Mesothelial cell of epicardium (in vitro differentiated cells): Measurements from ENCODE around the gene WIPF2. TPM values are rescaled to one million over a fixed set of nuclear protein-coding genes. Genes with fewer than 3 reads are reported as not detected.

ENCODE experiments used
- DNase-seq, 2 experiments: peaks; one replicate each; pipeline ENCODE4 v3.0.0; 2021; ENCODE audit warnings: low spot score in 2 of 2; ENCODE audit not compliant: unreplicated experiment in 2 of 2
- H3K27ac Mint-ChIP-seq: 2 replicates; pipeline ENCODE4 v1.8.0; 2021; ENCODE audit warnings: mixed read lengths
- H3K27me3 Mint-ChIP-seq: 2 replicates; pipeline ENCODE4 v1.8.0; 2021; ENCODE audit warnings: low read depth, mixed read lengths
- H3K36me3 Mint-ChIP-seq: 2 replicates; pipeline ENCODE4 v1.8.0; 2021; ENCODE audit warnings: mixed read lengths
- H3K4me1 Mint-ChIP-seq: 2 replicates; pipeline ENCODE4 v1.8.0; 2021; ENCODE audit warnings: mixed read lengths
- H3K4me3 Mint-ChIP-seq: 2 replicates; pipeline ENCODE4 v1.8.0; 2021; ENCODE audit warnings: mild to moderate bottlenecking, moderate library complexity, mixed read lengths
- H3K9me3 Mint-ChIP-seq: 2 replicates; pipeline ENCODE4 v1.8.0; 2021; ENCODE audit warnings: mixed read lengths
- microRNA-seq: library from miRNA; unstranded; fragments of <30 nt; microRNA quantifications from one replicate; pipeline ENCODE4 v1.2.0, GENCODE V29; 2021; ENCODE audit warnings: inconsistent platforms, mixed read lengths
- total RNA-seq: library from RNA; stranded (reverse); gene quantifications from 3 replicates; pipeline ENCODE4 v1.2.1, GENCODE V29; 2021
- TF ChIP-seq, protein P1 (sequence below): fragments of 200-600 bp; sonication (generic); IDR thresholded peaks from one replicate; pipeline ENCODE4 v1.5.0; 2021; ENCODE audit warnings: antibody characterized with exemption; ENCODE audit not compliant: unreplicated experiment

The WIPF2 gene
- total RNA-seq, 1 donor from 2014 or later = 27.0 TPM

DNA sequence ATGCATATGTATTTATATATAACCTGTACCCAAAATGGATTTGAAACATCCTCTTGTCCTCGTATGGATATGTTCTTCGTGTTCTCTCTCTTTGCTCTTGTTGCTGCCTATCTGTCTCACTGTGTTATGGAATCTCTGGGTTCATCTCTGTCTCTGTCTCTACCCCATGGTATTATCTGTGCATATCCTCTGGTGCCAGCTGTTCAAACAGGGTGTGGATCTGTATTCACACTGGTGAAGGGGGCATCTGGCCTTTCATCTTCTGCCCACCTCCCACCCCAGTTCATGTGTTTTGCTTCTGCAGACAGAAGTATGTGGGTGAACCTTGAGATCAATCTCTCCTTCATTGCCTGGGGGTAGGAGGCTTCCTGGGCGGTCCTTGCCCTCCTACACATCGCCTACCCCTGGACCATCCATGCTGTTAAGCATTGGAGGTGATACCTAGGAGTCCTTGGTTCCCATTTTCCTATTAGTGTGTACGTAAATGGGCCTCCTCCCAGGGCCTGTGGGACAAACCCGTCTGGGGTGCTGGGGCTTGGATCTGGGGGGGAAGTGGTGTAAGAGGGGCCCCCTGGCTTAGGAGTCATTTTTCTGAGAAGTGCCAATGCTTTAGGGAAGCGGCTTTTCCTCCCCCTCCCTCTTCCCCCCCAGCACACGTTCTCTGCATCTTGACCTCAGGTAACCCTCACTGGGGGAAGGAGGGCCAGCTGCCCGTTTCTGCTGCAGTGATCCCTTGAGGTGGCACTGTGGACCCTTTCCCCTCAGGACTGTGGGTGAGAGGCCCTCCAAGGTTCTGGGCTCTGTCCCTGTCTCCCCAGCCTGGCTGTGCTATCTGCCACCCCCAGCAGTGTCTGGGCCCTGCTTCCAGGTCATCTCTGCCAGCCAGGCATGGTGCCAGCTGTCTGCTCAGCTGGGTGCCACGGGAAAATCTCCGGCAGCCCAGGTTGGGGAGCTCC is 111.0 kb downstream of the WIPF2 start:
- H3K36me3 Mint-ChIP-seq = peaks cover 17% of the 10 kb centered on the region
- peaks cover 34% of the 10 kb centered on the region for H3K4me1 Mint-ChIP-seq
- DNase-seq = no peak
- H3K4me3 Mint-ChIP-seq = no peak overlapping the region
- H3K9me3 Mint-ChIP-seq = no peaks in the 10 kb centered on the region
- no peak overlapping the region for H3K27ac Mint-ChIP-seq
- H3K27me3 Mint-ChIP-seq = no peaks in the 10 kb centered on the region
- TF ChIP-seq, protein P1, sequence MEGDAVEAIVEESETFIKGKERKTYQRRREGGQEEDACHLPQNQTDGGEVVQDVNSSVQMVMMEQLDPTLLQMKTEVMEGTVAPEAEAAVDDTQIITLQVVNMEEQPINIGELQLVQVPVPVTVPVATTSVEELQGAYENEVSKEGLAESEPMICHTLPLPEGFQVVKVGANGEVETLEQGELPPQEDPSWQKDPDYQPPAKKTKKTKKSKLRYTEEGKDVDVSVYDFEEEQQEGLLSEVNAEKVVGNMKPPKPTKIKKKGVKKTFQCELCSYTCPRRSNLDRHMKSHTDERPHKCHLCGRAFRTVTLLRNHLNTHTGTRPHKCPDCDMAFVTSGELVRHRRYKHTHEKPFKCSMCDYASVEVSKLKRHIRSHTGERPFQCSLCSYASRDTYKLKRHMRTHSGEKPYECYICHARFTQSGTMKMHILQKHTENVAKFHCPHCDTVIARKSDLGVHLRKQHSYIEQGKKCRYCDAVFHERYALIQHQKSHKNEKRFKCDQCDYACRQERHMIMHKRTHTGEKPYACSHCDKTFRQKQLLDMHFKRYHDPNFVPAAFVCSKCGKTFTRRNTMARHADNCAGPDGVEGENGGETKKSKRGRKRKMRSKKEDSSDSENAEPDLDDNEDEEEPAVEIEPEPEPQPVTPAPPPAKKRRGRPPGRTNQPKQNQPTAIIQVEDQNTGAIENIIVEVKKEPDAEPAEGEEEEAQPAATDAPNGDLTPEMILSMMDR = no peak

DNA sequence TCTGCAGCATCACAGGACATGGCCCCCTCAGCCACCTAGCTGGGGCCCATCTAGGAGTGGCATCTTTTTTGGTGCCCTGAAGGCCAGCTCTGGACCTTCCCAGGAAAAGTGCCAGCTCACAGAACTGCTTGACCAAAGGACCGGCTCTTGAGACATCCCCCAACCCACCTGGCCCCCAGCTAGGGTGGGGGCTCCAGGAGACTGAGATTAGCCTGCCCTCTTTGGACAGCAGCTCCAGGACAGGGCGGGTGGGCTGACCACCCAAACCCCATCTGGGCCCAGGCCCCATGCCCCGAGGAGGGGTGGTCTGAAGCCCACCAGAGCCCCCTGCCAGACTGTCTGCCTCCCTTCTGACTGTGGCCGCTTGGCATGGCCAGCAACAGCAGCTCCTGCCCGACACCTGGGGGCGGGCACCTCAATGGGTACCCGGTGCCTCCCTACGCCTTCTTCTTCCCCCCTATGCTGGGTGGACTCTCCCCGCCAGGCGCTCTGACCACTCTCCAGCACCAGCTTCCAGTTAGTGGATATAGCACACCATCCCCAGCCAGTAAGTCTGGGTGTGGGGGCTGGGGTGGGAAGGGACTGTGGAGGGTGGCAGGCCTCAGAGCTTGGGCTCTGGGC is 111.9 kb downstream of the WIPF2 start:
- TF ChIP-seq, protein P1 = no peak
- H3K27ac Mint-ChIP-seq = no peak overlapping the region
- no peaks in the 10 kb centered on the region for H3K27me3 Mint-ChIP-seq
- no peak overlapping the region for H3K4me3 Mint-ChIP-seq
- DNase-seq = no peak
- H3K9me3 Mint-ChIP-seq = no peaks in the 10 kb centered on the region
- peaks cover 34% of the 10 kb centered on the region for H3K4me1 Mint-ChIP-seq
- H3K36me3 Mint-ChIP-seq = peaks cover 17% of the 10 kb centered on the region

DNA sequence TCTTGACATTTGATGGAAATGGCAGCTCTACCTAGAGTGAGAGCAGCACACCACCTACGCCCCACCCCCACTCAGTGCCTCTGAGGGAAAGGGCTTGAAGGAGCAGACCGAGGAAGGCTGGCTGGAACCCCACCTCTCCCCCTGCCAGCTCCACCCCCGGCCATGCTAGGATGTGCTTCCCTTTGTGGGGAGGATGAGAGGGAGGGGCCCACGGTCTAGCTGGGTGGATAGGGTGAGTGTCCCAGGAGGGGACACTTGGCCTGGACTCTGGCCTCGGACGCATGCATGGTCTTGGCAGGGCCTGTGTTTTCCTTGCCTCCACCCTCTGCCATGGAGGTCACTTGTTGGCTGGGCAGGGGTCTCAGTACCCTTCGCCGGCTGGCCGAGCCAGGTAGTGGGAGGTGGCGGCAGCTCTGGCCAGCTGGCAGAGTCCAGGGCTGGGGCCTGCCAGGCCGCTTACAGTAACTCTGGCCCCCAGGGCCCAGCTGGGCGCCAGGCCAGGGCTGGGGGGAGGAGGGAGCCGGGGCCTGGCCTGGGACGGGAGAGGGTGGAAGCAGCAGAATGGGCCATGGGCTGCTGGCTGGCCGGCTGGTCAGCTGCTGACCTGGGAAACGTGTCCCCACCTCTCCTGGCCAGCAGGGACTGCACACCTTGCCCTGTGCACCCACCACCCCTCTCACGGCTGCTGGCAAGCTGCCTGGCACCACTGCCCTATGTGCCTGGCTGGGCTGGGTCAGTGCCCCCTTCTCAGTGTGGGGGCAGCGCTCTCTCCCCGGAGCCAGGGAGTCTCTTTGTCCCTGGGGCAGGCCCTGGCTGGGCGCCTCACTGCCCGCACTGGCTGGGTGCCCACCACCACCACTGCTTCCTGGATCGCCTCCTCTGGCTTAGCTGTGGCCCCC is 112.9 kb downstream of the WIPF2 start:
- TF ChIP-seq, protein P1 = no peak
- no peak for DNase-seq
- Mint-ChIP-seq H3K27ac (no peak overlapping the region), H3K36me3 (peaks cover 17% of the 10 kb centered on the region), H3K4me1 (peaks cover 35% of the 10 kb centered on the region), H3K9me3 (no peaks in the 10 kb centered on the region), H3K27me3 (no peaks in the 10 kb centered on the region), H3K4me3 (no peak overlapping the region)

Small RNA genes within 50 kb of the gene (microRNA-seq; reads per million reads assigned to microRNA genes)
- not detected for gene MIR6867

Other genes with a start within 250 kb of the WIPF2 start
- gene PSMD3, start 238.5 kb upstream of the WIPF2 start, total RNA-seq = 107 to 111 TPM (median 110 TPM) in 3 replicates
- not detected in 3 replicates for gene CSF3, start 203.9 kb upstream of the WIPF2 start, total RNA-seq
- 125 to 131 TPM (median 130 TPM) in 3 replicates for gene MED24, start 164.9 kb upstream of the WIPF2 start, total RNA-seq
- 42.4 to 44.3 TPM (median 43.6 TPM) in 3 replicates for gene THRA, start 156.3 kb upstream of the WIPF2 start, total RNA-seq
- gene NR1D1, start 118.7 kb upstream of the WIPF2 start, total RNA-seq = 2.4 to 2.6 TPM (median 2.6 TPM) in 3 replicates
- gene MSL1, start 97.3 kb upstream of the WIPF2 start, total RNA-seq = 132 to 139 TPM (median 135 TPM) in 3 replicates
- 103 to 107 TPM (median 107 TPM) in 3 replicates for gene CASC3, start 78.8 kb upstream of the WIPF2 start, total RNA-seq
- gene RAPGEFL1, start 41.8 kb upstream of the WIPF2 start, total RNA-seq = 23.1 to 28.2 TPM (median 23.8 TPM) in 3 replicates
- 16.4 to 18.9 TPM (median 16.8 TPM) in 3 replicates for gene CDC6, start 68.6 kb downstream of the WIPF2 start, total RNA-seq
- 74.0 to 80.8 TPM (median 79.6 TPM) in 3 replicates for gene RARA, start 89.9 kb downstream of the WIPF2 start, total RNA-seq
- 0.27 TPM in 1 of 3 replicates, not detected in the others for gene GJD3, start 145.4 kb downstream of the WIPF2 start, total RNA-seq
- 79.4 to 91.0 TPM (median 85.3 TPM) in 3 replicates for gene TOP2A, start 198.6 kb downstream of the WIPF2 start, total RNA-seq
- 106 to 111 TPM (median 108 TPM) in 3 replicates for gene IGFBP4, start 224.1 kb downstream of the WIPF2 start, total RNA-seq